H1 (cell line): ENCODE measurements around the gene ASTN2. TPM values are rescaled to one million over a fixed set of nuclear protein-coding genes. Genes with fewer than 3 reads are reported as not detected.

Source experiments
- CTCF ChIA-PET: fragments of 300-600 bp; sonication (Branson Sonifier 250); formaldehyde crosslinking; loops from one replicate; lab custom pipeline; 2021; ENCODE audit not compliant: partially characterized antibody; lab: Charles Lee
- POLR2A ChIA-PET: fragments of 300-600 bp; sonication (Branson Sonifier 250); formaldehyde crosslinking; loops from one replicate; lab custom pipeline; 2021; ENCODE audit warnings: inconsistent platforms; ENCODE audit not compliant: partially characterized antibody; lab: Charles Lee
- DNase-seq, 2 experiments: peaks; one replicate each; pipeline versions ENCODE4 v3.0.0 to v3.0.0-alpha.2; 2010 to 2022; ENCODE audit warnings: low spot score in 2 of 2, low read depth in 1 of 2, mixed read lengths in 1 of 2
- FAIRE-seq: peaks from 2 replicates; lab custom pipeline; 2011; peaks lifted over from hg19 to GRCh38; lab: Jason Lieb, UNC
- H2AFZ ChIP-seq: 2 replicates; pipeline ENCODE4 v1.8.1; 2012; ENCODE audit warnings: low read length, inconsistent platforms
- H2AK5ac ChIP-seq: 2 replicates; pipeline ENCODE4 v1.6.1; 2013; ENCODE audit warnings: low read depth, low read length
- H2BK120ac ChIP-seq: replicated peaks from 2 replicates; pipeline ENCODE3; 2013; ENCODE audit warnings: low read depth, low read length, inconsistent platforms
- H2BK12ac ChIP-seq: 2 replicates; pipeline ENCODE4 v1.6.1; 2013; ENCODE audit warnings: low read depth, low read length
- H2BK15ac ChIP-seq: 2 replicates; pipeline ENCODE4 v1.6.1; 2013; ENCODE audit warnings: low read length
- H2BK20ac ChIP-seq: 2 replicates; pipeline ENCODE4 v1.6.1; 2013; ENCODE audit warnings: low read length
- H2BK5ac ChIP-seq: 2 replicates; pipeline ENCODE4 v1.6.1; 2013; ENCODE audit warnings: low read depth, low read length
- H3K14ac ChIP-seq: 2 replicates; pipeline ENCODE4 v1.6.1; 2013; ENCODE audit warnings: inconsistent platforms; ENCODE audit not compliant: insufficient read length
- H3K18ac ChIP-seq: 2 replicates; pipeline ENCODE4 v1.6.1; 2013; ENCODE audit warnings: low read length; ENCODE audit errors: extremely low read depth
- H3K23ac ChIP-seq: 2 replicates; pipeline ENCODE4 v1.6.1; 2013; ENCODE audit warnings: inconsistent platforms; ENCODE audit not compliant: insufficient read length
- H3K23me2 ChIP-seq: 2 replicates; pipeline ENCODE4 v1.6.1; 2013; ENCODE audit warnings: low read depth, low read length
- H3K27ac ChIP-seq: 2 replicates; pipeline ENCODE4 v1.6.1; 2011; ENCODE audit warnings: low read depth, low read length, inconsistent platforms
- H3K27me3 ChIP-seq, 4 experiments: replicated peaks in 1 of 4; 1 replicate in 1 of 4; 2 replicates in 3 of 4; pipeline versions ENCODE4 v1.6.1 to v1.8.1; 2011 to 2013; ENCODE audit warnings: low read length in 3 of 4, mild to moderate bottlenecking in 3 of 4, inconsistent platforms in 2 of 4, mixed read lengths in 2 of 4, moderate library complexity in 1 of 4; ENCODE audit not compliant: control insufficient read depth in 3 of 4, insufficient read depth in 3 of 4; ENCODE audit errors: extremely low read depth in 1 of 4
- H3K36me3 ChIP-seq, 4 experiments: 2 replicates each; pipeline versions ENCODE4 v1.6.1 to v1.8.1; 2011 to 2013; ENCODE audit warnings: mild to moderate bottlenecking in 4 of 4, low read length in 3 of 4, moderate library complexity in 2 of 4, control low read depth in 1 of 4, inconsistent platforms in 1 of 4; ENCODE audit not compliant: insufficient read depth in 4 of 4, control insufficient read depth in 2 of 4
- H3K4ac ChIP-seq: replicated peaks from 2 replicates; pipeline ENCODE3; 2013; ENCODE audit warnings: low read length, low read depth, mixed read lengths, inconsistent platforms; ENCODE audit not compliant: insufficient read length
- H3K4me1 ChIP-seq, 4 experiments: replicated peaks in 1 of 4; 1 replicate in 1 of 4; 2 replicates in 3 of 4; pipeline versions ENCODE4 v1.6.1 to v1.8.1; 2011 to 2013; ENCODE audit warnings: low read length in 3 of 4, inconsistent platforms in 2 of 4, mixed read lengths in 1 of 4; ENCODE audit not compliant: insufficient read depth in 4 of 4, control insufficient read depth in 3 of 4
- H3K4me2 ChIP-seq, 2 experiments: 2 replicates each; pipeline versions ENCODE4 v1.6.1 to v1.8.1; 2011 to 2013; ENCODE audit warnings: low read depth in 2 of 2, low read length in 2 of 2, control low read depth in 1 of 2, inconsistent platforms in 1 of 2, mild to moderate bottlenecking in 1 of 2; ENCODE audit not compliant: insufficient read depth in 1 of 2
- H3K4me3 ChIP-seq, 4 experiments: fragments of 200-600, 300-600 bp in 1 of 4; sonication (generic), shearing (Covaris generic), sonication (Bioruptor Twin) in 1 of 4; 2 replicates each; pipeline versions ENCODE4 v1.5.1 to v1.8.1; 2011 to 2016; ENCODE audit warnings: low read length in 4 of 4, low read depth in 3 of 4, control low read depth in 2 of 4, inconsistent platforms in 2 of 4, mild to moderate bottlenecking in 2 of 4, mixed read lengths in 1 of 4, moderate library complexity in 1 of 4; ENCODE audit not compliant: insufficient read depth in 2 of 4; ENCODE audit errors: extremely low read depth in 1 of 4
- H3K56ac ChIP-seq: replicated peaks from 2 replicates; pipeline ENCODE3; 2013; ENCODE audit warnings: low read depth, mild to moderate bottlenecking, mixed read lengths, low read length, inconsistent platforms; ENCODE audit not compliant: insufficient read length
- H3K79me1 ChIP-seq: 2 replicates; pipeline ENCODE4 v1.6.1; 2013; ENCODE audit warnings: low read depth, low read length, control low read depth
- H3K79me2 ChIP-seq, 2 experiments: 2 replicates each; pipeline versions ENCODE4 v1.6.1 to v1.8.1; 2012 to 2013; ENCODE audit warnings: low read length in 2 of 2, mild to moderate bottlenecking in 2 of 2, inconsistent platforms in 1 of 2; ENCODE audit not compliant: insufficient read depth in 2 of 2, control insufficient read depth in 1 of 2
- H3K9ac ChIP-seq, 4 experiments: replicated peaks in 1 of 4; 1 replicate in 1 of 4; 2 replicates in 3 of 4; pipeline versions ENCODE4 v1.6.1 to v1.8.1; 2011 to 2013; ENCODE audit warnings: low read depth in 3 of 4, low read length in 3 of 4, control low read depth in 2 of 4, mild to moderate bottlenecking in 2 of 4, moderate library complexity in 2 of 4, inconsistent platforms in 1 of 4; ENCODE audit errors: extremely low read depth in 1 of 4
- H3K9me3 ChIP-seq, 2 experiments: 2 replicates each; pipeline versions ENCODE4 v1.6.1 to v1.8.1; 2012 to 2013; ENCODE audit warnings: mild to moderate bottlenecking in 2 of 2, moderate library complexity in 2 of 2, control low read depth in 1 of 2, inconsistent platforms in 1 of 2, low read depth in 1 of 2, low read length in 1 of 2, mixed read lengths in 1 of 2; ENCODE audit not compliant: insufficient read depth in 2 of 2
- H4K20me1 ChIP-seq, 2 experiments: replicated peaks in 1 of 2; 2 replicates each; pipeline versions ENCODE3 to v1.8.1; 2011 to 2013; ENCODE audit warnings: inconsistent platforms in 2 of 2, low read length in 2 of 2, mild to moderate bottlenecking in 1 of 2; ENCODE audit not compliant: insufficient read depth in 2 of 2, control insufficient read depth in 1 of 2
- H4K5ac ChIP-seq: 2 replicates; pipeline ENCODE4 v1.6.1; 2013; ENCODE audit warnings: low read length, low read depth, mixed read lengths, inconsistent platforms; ENCODE audit not compliant: insufficient read length
- H4K8ac ChIP-seq: 2 replicates; pipeline ENCODE4 v1.8.0; 2013; ENCODE audit warnings: mild to moderate bottlenecking, moderate library complexity, low read length, inconsistent platforms; ENCODE audit not compliant: insufficient read depth; ENCODE audit errors: extremely low read depth
- H4K91ac ChIP-seq: replicated peaks from 2 replicates; pipeline ENCODE3; 2013; ENCODE audit warnings: low read length, mixed read lengths, inconsistent platforms; ENCODE audit not compliant: insufficient read length
- SIX5 ChIP-seq: IDR thresholded peaks from 2 replicates; pipeline ENCODE4 v1.6.1; 2011; ENCODE audit warnings: mild to moderate bottlenecking, low read depth, low read length
- WGBS, 2 experiments: shearing (Covaris generic) in 1 of 2; methylation state at CpG; one replicate each; pipeline versions ENCODE4 v1.1.6 to v1.1.7; 2013 to 2015; ENCODE audit warnings: low lambda C conversion rate in 2 of 2, mixed read lengths in 2 of 2, inconsistent platforms in 1 of 2, low coverage in 1 of 2, missing lambda C conversion rate in 1 of 2; ENCODE audit not compliant: insufficient replicate concordance in 2 of 2, insufficient coverage in 1 of 2, insufficient read length in 1 of 2; ENCODE audit errors: extremely low coverage in 1 of 2, missing lambda C conversion rate in 1 of 2; 5-methylcytosine and 5-hydroxymethylcytosine counted together
- polyA plus RNA-seq, 7 experiments: library from polyadenylated mRNA; depleted of rRNA in 3 of 7; stranded (reverse) in 5 of 7; unstranded in 2 of 7; fragments of >200 nt in 5 of 7; fragments of 200-250 nt in 2 of 7; gene quantifications; 1 replicate in 5 of 7; 2 replicates in 1 of 7; 4 replicates in 1 of 7; pipeline versions ENCODE4 v1.2.1 to v1.2.3, GENCODE V29; 2011 to 2013; ENCODE audit warnings: missing spikeins in 2 of 7, mixed read lengths in 2 of 7
- total RNA-seq: library from RNA; stranded (reverse); fragmentation: NEBNext Ultra II Directional; extraction: Animal tissue kit (Norgen Biotek cat#: 25700); gene quantifications from 2 replicates; pipeline ENCODE4 v1.2.1, GENCODE V29; 2021

ASTN2 gene
- total and polyA plus RNA-seq, 2 of the 8 experiments (the other 6 are each of a cell fraction or from before 2014, with no cell fraction given) = 8.2 to 13.7 TPM

GRCh38 chr9:117306032-117306431 lies 108.8 kb downstream of the ASTN2 start:
- no peak for DNase-seq
- no peak for FAIRE-seq
- Histone ChIP-seq H4K5ac (no peak overlapping the region), H3K27me3 (no peaks in the 10 kb centered on the region), H3K18ac (no peak overlapping the region), H2AFZ (no peak overlapping the region), H3K23me2 (no peaks in the 10 kb centered on the region), H2AK5ac (no peak overlapping the region), H3K4me2 (no peak overlapping the region), H2BK20ac (no peak overlapping the region), H3K79me2 (no peaks in the 10 kb centered on the region), H3K9me3 (no peaks in the 10 kb centered on the region), H3K56ac (no peak overlapping the region), H3K14ac (no peak overlapping the region), H3K79me1 (no peaks in the 10 kb centered on the region), H3K23ac (no peak overlapping the region), H4K20me1 (no peaks in the 10 kb centered on the region), H3K4ac (no peak overlapping the region), H4K91ac (no peak overlapping the region), H2BK120ac (no peak overlapping the region), H2BK12ac (no peak overlapping the region), H3K9ac (no peak overlapping the region), H3K4me1 (peaks cover 0 to 6% (median 0%) of the 10 kb centered on the region in 4 experiments; a peak in 2 of 7 replicates), H3K4me3 (no peak overlapping the region), H2BK15ac (no peak overlapping the region), H3K36me3 (no peaks in the 10 kb centered on the region), H2BK5ac (no peak overlapping the region), H4K8ac (no peak overlapping the region), H3K27ac (no peak overlapping the region)
- POLR2A ChIA-PET = no interaction called here
- WGBS, 2 experiments = 82% methylated on average over 3 of the region's 3 CpGs; no CpG with 5 or more reads in 1 of the 2 experiments
- CTCF ChIA-PET = no interaction called here
- TF ChIP-seq SIX5 = no peak
